MG63 (cell line): ENCODE data around the gene PTGDR. TPM values are rescaled to one million over a fixed set of nuclear protein-coding genes. Genes with fewer than 3 reads are reported as not detected.

Experiments used
- DNase-seq: peaks from one replicate; pipeline ENCODE4 v3.0.0-alpha.2; 2020
- H3K27me3 ChIP-seq: fragments of 250-450 bp; sonication (Bioruptor Pico); 2 replicates; pipeline ENCODE4 v1.5.1; 2020; ENCODE audit warnings: mild to moderate bottlenecking, moderate library complexity
- H3K36me3 ChIP-seq: fragments of 250-450 bp; sonication (Bioruptor Pico); 2 replicates; pipeline ENCODE4 v1.5.1; 2020; ENCODE audit warnings: mild to moderate bottlenecking, moderate library complexity
- H3K4me3 ChIP-seq: fragments of 250-450 bp; sonication (Bioruptor Pico); 2 replicates; pipeline ENCODE4 v1.5.1; 2020; ENCODE audit warnings: mild to moderate bottlenecking, moderate library complexity
- H3K9me3 ChIP-seq: fragments of 250-450 bp; sonication (Bioruptor Pico); 2 replicates; pipeline ENCODE4 v1.5.1; 2020; ENCODE audit warnings: mild to moderate bottlenecking, moderate library complexity
- total RNA-seq: library from RNA; depleted of rRNA; stranded (reverse); fragments of >200 nt; shearing (Covaris generic); gene quantifications from 2 replicates; pipeline ENCODE4 v1.2.3, GENCODE V29; 2014; ENCODE audit warnings: low replicate concordance

PTGDR gene
- total RNA-seq, 1 experiment from 2014 or later, result not detected

GRCh38 chr14:52296378-52296777 lies 28.9 kb downstream of the PTGDR start:
- Histone ChIP-seq H3K9me3 (no peaks in the 10 kb centered on the region), H3K27me3 (no peaks in the 10 kb centered on the region), H3K4me3 (no peak overlapping the region), H3K36me3 (no peaks in the 10 kb centered on the region)
- no peak for DNase-seq

- no peak for DNase-seq
- Histone ChIP-seq H3K9me3 (no peaks in the 10 kb centered on the region), H3K36me3 (no peaks in the 10 kb centered on the region), H3K4me3 (no peak overlapping the region), H3K27me3 (no peaks in the 10 kb centered on the region)
Measured at GRCh38 chr14:52298795-52299194, 31.3 kb downstream of the PTGDR start.

GRCh38 chr14:52299692-52300278 lies 32.3 kb downstream of the PTGDR start:
- no peak overlapping the region for H3K4me3 ChIP-seq
- no peaks in the 10 kb centered on the region for H3K36me3 ChIP-seq
- H3K27me3 ChIP-seq, result no peaks in the 10 kb centered on the region
- DNase-seq, result no peak
- H3K9me3 ChIP-seq, result no peaks in the 10 kb centered on the region

GRCh38 chr14:52303236-52303635 lies 35.7 kb downstream of the PTGDR start:
- no peak for DNase-seq
- no peaks in the 10 kb centered on the region for H3K9me3 ChIP-seq
- no peaks in the 10 kb centered on the region for H3K27me3 ChIP-seq
- no peak overlapping the region for H3K4me3 ChIP-seq
- no peaks in the 10 kb centered on the region for H3K36me3 ChIP-seq

- Histone ChIP-seq H3K27me3 (no peaks in the 10 kb centered on the region), H3K9me3 (no peaks in the 10 kb centered on the region), H3K36me3 (no peaks in the 10 kb centered on the region), H3K4me3 (no peak overlapping the region)
- no peak for DNase-seq
Measured at GRCh38 chr14:52304248-52304904, 36.9 kb downstream of the PTGDR start.

GRCh38 chr14:52305014-52305413 lies 37.5 kb downstream of the PTGDR start:
- no peaks in the 10 kb centered on the region for H3K36me3 ChIP-seq
- DNase-seq, result no peak
- H3K9me3 ChIP-seq, result no peaks in the 10 kb centered on the region
- no peaks in the 10 kb centered on the region for H3K27me3 ChIP-seq
- no peak overlapping the region for H3K4me3 ChIP-seq

- no peaks in the 10 kb centered on the region for H3K36me3 ChIP-seq
- no peak for DNase-seq
- no peaks in the 10 kb centered on the region for H3K9me3 ChIP-seq
- H3K27me3 ChIP-seq, result no peaks in the 10 kb centered on the region
- no peak overlapping the region for H3K4me3 ChIP-seq
Measured at GRCh38 chr14:52307376-52307775, 39.9 kb downstream of the PTGDR start.

GRCh38 chr14:52307905-52308304 lies 40.4 kb downstream of the PTGDR start:
- Histone ChIP-seq H3K9me3 (no peaks in the 10 kb centered on the region), H3K36me3 (no peaks in the 10 kb centered on the region), H3K27me3 (no peaks in the 10 kb centered on the region), H3K4me3 (no peak overlapping the region)
- DNase-seq, result no peak

GRCh38 chr14:52310541-52310940 lies 43.0 kb downstream of the PTGDR start:
- Histone ChIP-seq H3K4me3 (no peak overlapping the region), H3K27me3 (no peaks in the 10 kb centered on the region), H3K36me3 (no peaks in the 10 kb centered on the region), H3K9me3 (no peaks in the 10 kb centered on the region)
- no peak for DNase-seq

GRCh38 chr14:52312931-52313355 lies 45.4 kb downstream of the PTGDR start:
- no peaks in the 10 kb centered on the region for H3K9me3 ChIP-seq
- H3K27me3 ChIP-seq, result no peaks in the 10 kb centered on the region
- no peak overlapping the region for H3K4me3 ChIP-seq
- H3K36me3 ChIP-seq, result no peaks in the 10 kb centered on the region
- peak; percentile 53 for DNase-seq

- Histone ChIP-seq H3K36me3 (no peaks in the 10 kb centered on the region), H3K9me3 (no peaks in the 10 kb centered on the region), H3K4me3 (peak overlapping the region; percentile 44), H3K27me3 (no peaks in the 10 kb centered on the region)
- DNase-seq, result no peak
Measured at GRCh38 chr14:52313462-52313861, 46.0 kb downstream of the PTGDR start.

GRCh38 chr14:52313903-52314594 lies 46.6 kb downstream of the PTGDR start, which contains the start of gene PTGER2:
Gene PTGER2 (plus strand): TSS chr14:52314312. CDS start chr14:52314549, 237 bp downstream.
- no peaks in the 10 kb centered on the region for H3K36me3 ChIP-seq

GRCh38 chr14:52314595-52315354 lies 47.3 kb downstream of the PTGDR start:
- no peaks in the 10 kb centered on the region for H3K27me3 ChIP-seq
- DNase-seq, result peak; percentile 6
- H3K4me3 ChIP-seq, result peak overlapping the region; percentile 44
- H3K9me3 ChIP-seq, result no peaks in the 10 kb centered on the region
- H3K36me3 ChIP-seq, result no peaks in the 10 kb centered on the region

More at GRCh38 chr14:52313903-52314594, 46.6 kb downstream of the PTGDR start, which contains the start of gene PTGER2:
- no peaks in the 10 kb centered on the region for H3K27me3 ChIP-seq
- DNase-seq, result peak; percentile 93
- H3K4me3 ChIP-seq, result peak within 1 kb of the TSS; percentile 44
- H3K9me3 ChIP-seq, result no peaks in the 10 kb centered on the region

GRCh38 chr14:52315355-52315718 lies 47.8 kb downstream of the PTGDR start:
- no peak for DNase-seq
- no peaks in the 10 kb centered on the region for H3K27me3 ChIP-seq
- no peaks in the 10 kb centered on the region for H3K36me3 ChIP-seq
- no peak overlapping the region for H3K4me3 ChIP-seq
- no peaks in the 10 kb centered on the region for H3K9me3 ChIP-seq

GRCh38 chr14:52318062-52318461 lies 50.6 kb downstream of the PTGDR start:
- Histone ChIP-seq H3K9me3 (peaks cover 2% of the 10 kb centered on the region; the same call in 1 of the 2 replicates), H3K27me3 (no peaks in the 10 kb centered on the region), H3K36me3 (no peaks in the 10 kb centered on the region), H3K4me3 (no peak overlapping the region)
- DNase-seq, result no peak

- Histone ChIP-seq H3K36me3 (no peaks in the 10 kb centered on the region), H3K4me3 (no peak overlapping the region)
- DNase-seq, result no peak
Measured at GRCh38 chr14:52318826-52319645, 51.5 kb downstream of the PTGDR start.

More at GRCh38 chr14:52318826-52319645, 51.5 kb downstream of the PTGDR start:
- Histone ChIP-seq H3K9me3 (peaks cover 2% of the 10 kb centered on the region; the same call in 1 of the 2 replicates), H3K27me3 (no peaks in the 10 kb centered on the region)
